ENCODE measurements around the gene RASGEF1C.

Gene RASGEF1C

GRCh38 chr5:180142824-180143610 lies 66.0 kb downstream of the RASGEF1C start:
- H4K20me1 ChIP-seq (ENCODE audit: insufficient read depth) = no peaks in the 10 kb centered on the region
- H3K4me3 ChIP-seq (IDR thresholded peaks at IDR 0.05; ENCODE audit: insufficient read depth, low read depth, low read length) = no peak overlapping the region
- H3K36me3 ChIP-seq (ENCODE audit: insufficient read depth) = no peaks in the 10 kb centered on the region
- TF ChIP-seq CTCF (conservative IDR thresholded peaks at IDR 0.05; ENCODE audit: low read depth, low read length) = no peak
- no peak overlapping the region for H2AFZ ChIP-seq (ENCODE audit: low read depth)
- no peaks in the 10 kb centered on the region for H3K79me2 ChIP-seq (ENCODE audit: insufficient read depth, low read depth)
- H3K4me2 ChIP-seq = no peak overlapping the region
- H3K9ac ChIP-seq = no peak overlapping the region
- no peaks in the 10 kb centered on the region for H3K27me3 ChIP-seq (ENCODE audit: insufficient read depth, low read depth)
- H3K27ac ChIP-seq = no peak overlapping the region
- H3K4me1 ChIP-seq (ENCODE audit: low read depth, poor library complexity, severe bottlenecking) = no peaks in the 10 kb centered on the region

DNA sequence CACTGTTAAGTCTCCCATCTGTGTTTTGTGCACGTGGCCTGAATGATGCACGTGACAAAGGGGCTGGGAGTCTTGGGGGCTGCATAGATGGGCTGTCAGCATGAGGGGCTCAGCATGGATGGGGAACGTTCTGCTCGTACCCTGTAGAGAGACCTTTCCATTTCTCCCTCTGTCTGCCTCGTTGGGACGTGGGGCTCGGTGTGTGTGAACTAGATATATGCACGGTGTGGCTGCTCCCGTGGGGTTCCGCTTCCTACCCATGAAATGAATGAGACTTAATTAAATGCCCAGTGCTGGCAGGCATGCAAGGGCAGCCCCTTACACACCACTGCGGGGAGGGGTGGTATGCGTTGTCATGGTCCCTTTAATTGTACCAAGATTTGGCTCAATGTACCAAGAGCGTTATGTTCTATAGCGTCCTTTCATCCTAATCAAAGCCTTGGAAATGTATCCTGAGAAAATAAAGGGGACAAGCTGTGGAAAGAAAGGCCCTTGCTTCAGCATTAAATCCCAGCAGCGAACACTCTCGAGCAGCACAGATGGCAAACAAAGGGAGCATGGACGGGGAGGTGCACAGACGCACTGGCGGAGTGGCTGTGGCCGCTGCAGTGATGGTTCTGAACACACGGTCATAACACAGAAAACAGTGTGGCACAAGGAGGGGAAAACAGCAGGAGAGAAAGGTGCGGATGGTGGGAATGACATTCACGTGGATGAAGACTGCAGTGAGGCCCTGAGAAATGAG lies 66.8 kb downstream of the RASGEF1C start:
- H3K9ac ChIP-seq = no peak overlapping the region
- no peak overlapping the region for H3K27ac ChIP-seq
- no peaks in the 10 kb centered on the region for H3K79me2 ChIP-seq (ENCODE audit: insufficient read depth, low read depth)
- H3K4me1 ChIP-seq (ENCODE audit: low read depth, poor library complexity, severe bottlenecking) = no peaks in the 10 kb centered on the region
- no peak for TF ChIP-seq CTCF (conservative IDR thresholded peaks at IDR 0.05; ENCODE audit: low read depth, low read length)
- H2AFZ ChIP-seq (ENCODE audit: low read depth) = no peak overlapping the region
- no peaks in the 10 kb centered on the region for H4K20me1 ChIP-seq (ENCODE audit: insufficient read depth)
- H3K4me3 ChIP-seq (IDR thresholded peaks at IDR 0.05; ENCODE audit: insufficient read depth, low read depth, low read length) = no peak overlapping the region
- H3K36me3 ChIP-seq (ENCODE audit: insufficient read depth) = no peaks in the 10 kb centered on the region
- no peaks in the 10 kb centered on the region for H3K27me3 ChIP-seq (ENCODE audit: insufficient read depth, low read depth)
- no peak overlapping the region for H3K4me2 ChIP-seq

GRCh38 chr5:180141068-180141660 lies 67.8 kb downstream of the RASGEF1C start:
- Histone ChIP-seq H3K27ac (no peak overlapping the region), H3K4me2 (no peak overlapping the region), H3K36me3 (ENCODE audit: insufficient read depth) (no peaks in the 10 kb centered on the region), H3K4me1 (ENCODE audit: low read depth, poor library complexity, severe bottlenecking) (no peaks in the 10 kb centered on the region), H3K79me2 (ENCODE audit: insufficient read depth, low read depth) (no peaks in the 10 kb centered on the region), H3K4me3 (IDR thresholded peaks at IDR 0.05; ENCODE audit: insufficient read depth, low read depth, low read length) (no peak overlapping the region), H3K9ac (no peak overlapping the region), H4K20me1 (ENCODE audit: insufficient read depth) (no peaks in the 10 kb centered on the region), H2AFZ (ENCODE audit: low read depth) (no peak overlapping the region), H3K27me3 (ENCODE audit: insufficient read depth, low read depth) (no peaks in the 10 kb centered on the region)
- TF ChIP-seq CTCF (conservative IDR thresholded peaks at IDR 0.05; ENCODE audit: low read depth, low read length) = no peak

GRCh38 chr5:180140571-180140970 lies 68.4 kb downstream of the RASGEF1C start:
- Histone ChIP-seq H3K4me2 (no peak overlapping the region), H2AFZ (ENCODE audit: low read depth) (no peak overlapping the region), H3K36me3 (ENCODE audit: insufficient read depth) (no peaks in the 10 kb centered on the region), H3K4me3 (IDR thresholded peaks at IDR 0.05; ENCODE audit: insufficient read depth, low read depth, low read length) (no peak overlapping the region), H3K9ac (no peak overlapping the region), H3K27ac (no peak overlapping the region), H3K79me2 (ENCODE audit: insufficient read depth, low read depth) (no peaks in the 10 kb centered on the region), H4K20me1 (ENCODE audit: insufficient read depth) (no peaks in the 10 kb centered on the region), H3K4me1 (ENCODE audit: low read depth, poor library complexity, severe bottlenecking) (no peaks in the 10 kb centered on the region), H3K27me3 (ENCODE audit: insufficient read depth, low read depth) (no peaks in the 10 kb centered on the region)
- no peak for TF ChIP-seq CTCF (conservative IDR thresholded peaks at IDR 0.05; ENCODE audit: low read depth, low read length)

Measured in KMS-11 (cell line).